Right lobe of liver (tissue), 4 donors: ENCODE data around the gene PON2.

Experiments
- POLR2A ChIP-seq: fragments of 450-650 bp; IDR thresholded peaks from one replicate; pipeline ENCODE4 v1.6.1; 2017; ENCODE audit warnings: antibody characterized with exemption, mild to moderate bottlenecking
- TF ChIP-seq, protein P1 (sequence below), 4 donors: fragments of 200-600 bp in 3 of 4; fragments of 450-650 bp in 1 of 4; IDR thresholded peaks; one replicate each; pipeline versions ENCODE4 v1.5.1 to v1.8.0; 2016 to 2022; ENCODE audit warnings: antibody characterized with exemption in 4 of 4, mild to moderate bottlenecking in 2 of 4
- donor health status: DM: no; HTN: no; CAD: no.
- donor health status: DM: no; HTN: no; CAD: no.
- donor health status: DM: no; HTN: yes; CAD: no.

DNA sequence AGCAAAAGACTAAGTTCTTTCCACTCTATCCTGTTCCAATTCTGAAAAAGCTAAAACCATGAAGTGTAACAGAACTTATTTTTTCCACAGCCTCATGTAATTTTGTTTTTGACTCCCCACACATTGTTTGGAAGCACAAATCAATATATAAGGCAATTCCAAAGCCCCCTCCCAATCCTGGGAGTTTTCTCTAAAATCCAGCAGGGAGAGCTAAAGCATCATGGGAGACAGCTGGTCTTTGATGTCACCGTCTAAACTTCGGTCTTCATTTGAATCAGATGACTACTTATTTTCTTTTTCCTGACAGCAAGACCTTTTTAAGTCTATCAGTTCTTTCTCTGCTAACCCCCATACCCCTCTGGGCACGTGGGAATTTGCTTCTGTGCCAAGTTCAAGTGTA, 77.2 kb downstream of the PON2 start:
- TF ChIP-seq, protein P1, sequence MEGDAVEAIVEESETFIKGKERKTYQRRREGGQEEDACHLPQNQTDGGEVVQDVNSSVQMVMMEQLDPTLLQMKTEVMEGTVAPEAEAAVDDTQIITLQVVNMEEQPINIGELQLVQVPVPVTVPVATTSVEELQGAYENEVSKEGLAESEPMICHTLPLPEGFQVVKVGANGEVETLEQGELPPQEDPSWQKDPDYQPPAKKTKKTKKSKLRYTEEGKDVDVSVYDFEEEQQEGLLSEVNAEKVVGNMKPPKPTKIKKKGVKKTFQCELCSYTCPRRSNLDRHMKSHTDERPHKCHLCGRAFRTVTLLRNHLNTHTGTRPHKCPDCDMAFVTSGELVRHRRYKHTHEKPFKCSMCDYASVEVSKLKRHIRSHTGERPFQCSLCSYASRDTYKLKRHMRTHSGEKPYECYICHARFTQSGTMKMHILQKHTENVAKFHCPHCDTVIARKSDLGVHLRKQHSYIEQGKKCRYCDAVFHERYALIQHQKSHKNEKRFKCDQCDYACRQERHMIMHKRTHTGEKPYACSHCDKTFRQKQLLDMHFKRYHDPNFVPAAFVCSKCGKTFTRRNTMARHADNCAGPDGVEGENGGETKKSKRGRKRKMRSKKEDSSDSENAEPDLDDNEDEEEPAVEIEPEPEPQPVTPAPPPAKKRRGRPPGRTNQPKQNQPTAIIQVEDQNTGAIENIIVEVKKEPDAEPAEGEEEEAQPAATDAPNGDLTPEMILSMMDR (IDR thresholded peaks at IDR 0.05), result no peak
- TF ChIP-seq POLR2A, result no peak
